ENCODE results near the gene CADM2. TPM values are rescaled to one million over a fixed set of nuclear protein-coding genes. Genes with fewer than 3 reads are reported as not detected.
"Not testable (repeated sequence)": the region's sequence is repeated elsewhere in the genome, so short reads cannot be mapped to it uniquely, and the experiment has no call there.

Gene CADM2
- total RNA-seq, 1 donor from 2014 or later, result 2.1 TPM

GRCh38 chr3:85890043-85890555 lies 931.3 kb downstream of the CADM2 start:
- no peak for DNase-seq (ENCODE audit: low read depth)

DNA sequence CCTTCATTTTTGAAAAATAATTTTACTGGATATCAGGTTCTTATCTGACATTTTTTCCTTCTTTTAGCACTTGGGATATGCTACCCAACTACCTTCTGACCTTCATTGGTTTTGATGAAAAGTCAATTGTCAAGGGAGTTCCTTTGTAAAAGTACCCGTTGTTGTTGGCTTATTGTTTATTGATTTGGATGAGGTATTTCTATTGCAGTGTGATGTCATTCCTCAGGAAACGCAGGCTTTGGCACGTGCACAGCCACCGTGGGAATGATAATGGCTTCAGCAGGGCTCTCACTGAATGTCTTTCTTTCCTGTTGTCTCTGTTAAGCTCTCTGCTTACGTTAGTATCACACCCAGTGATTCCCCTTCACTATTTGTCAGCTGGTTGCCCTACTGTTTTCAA lies 944.6 kb downstream of the CADM2 start:
- DNase-seq (ENCODE audit: low read depth), result no peak

DNA sequence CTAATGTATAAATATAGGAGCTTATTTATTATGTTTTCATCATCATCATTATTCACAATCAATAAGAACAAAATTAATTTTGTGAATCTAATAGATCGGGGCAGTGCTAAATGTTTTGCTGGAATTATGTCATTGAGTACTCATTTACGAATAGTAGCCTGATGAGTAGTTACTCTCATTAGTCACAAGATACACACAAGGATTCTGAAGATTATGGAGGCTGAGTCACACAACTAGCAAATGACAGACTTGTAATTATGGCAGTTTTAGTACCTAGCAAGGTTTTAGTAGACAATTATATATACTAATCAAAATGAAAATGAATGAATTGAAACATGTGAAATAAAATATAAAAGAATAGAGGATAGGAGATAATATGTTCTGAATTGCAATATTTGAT lies 954.2 kb downstream of the CADM2 start:
- DNase-seq (ENCODE audit: low read depth), result no peak

DNA sequence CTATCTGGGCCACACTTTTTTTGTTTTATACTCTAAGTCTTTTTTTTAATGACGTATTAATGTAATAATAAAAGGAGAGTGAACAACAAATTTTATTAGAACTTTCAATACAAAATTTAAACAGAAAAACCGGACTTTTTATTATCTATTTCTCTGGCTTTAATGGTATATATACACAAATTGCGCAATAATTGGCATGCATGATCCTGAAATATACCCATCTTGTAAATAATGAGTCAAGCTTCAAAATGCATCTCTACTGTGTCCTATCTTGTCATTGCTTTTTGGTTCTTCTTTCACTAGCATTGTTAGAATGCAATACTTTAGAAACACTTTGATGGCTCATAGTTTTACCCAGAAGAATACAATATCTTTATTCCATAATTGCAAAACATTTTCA lies 963.6 kb downstream of the CADM2 start:
- no peak for DNase-seq (ENCODE audit: low read depth)

- DNase-seq (ENCODE audit: low read depth), result no peak
Measured at GRCh38 chr3:85930718-85931117, 971.9 kb downstream of the CADM2 start.

- no peak for DNase-seq (ENCODE audit: low read depth)
Measured at GRCh38 chr3:85933326-85933725, 974.5 kb downstream of the CADM2 start.

DNA sequence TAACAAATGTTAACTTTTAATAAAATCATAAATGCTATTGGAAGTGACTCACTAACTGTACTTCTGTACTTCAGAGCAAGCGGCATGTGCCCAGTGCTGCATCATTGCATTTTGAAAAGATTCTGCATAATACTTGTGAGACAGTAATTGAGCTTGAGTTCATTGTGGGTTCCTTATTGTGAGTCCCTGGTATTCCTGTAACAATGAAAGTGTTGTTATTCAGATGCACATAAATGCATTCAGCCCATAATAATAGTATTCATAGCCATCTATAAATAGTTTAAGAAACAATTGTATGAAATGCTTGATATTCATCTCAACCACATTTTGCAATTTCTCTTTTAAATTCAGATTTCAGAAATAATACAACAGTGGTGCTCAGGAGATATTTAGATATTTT lies 976.4 kb downstream of the CADM2 start:
- DNase-seq (ENCODE audit: low read depth), result no peak

GRCh38 chr3:85939074-85939482 lies 980.3 kb downstream of the CADM2 start:
- DNase-seq (ENCODE audit: low read depth), result no peak

GRCh38 chr3:85950435-85950834 lies 991.6 kb downstream of the CADM2 start:
- DNase-seq (ENCODE audit: low read depth), result no peak

DNA sequence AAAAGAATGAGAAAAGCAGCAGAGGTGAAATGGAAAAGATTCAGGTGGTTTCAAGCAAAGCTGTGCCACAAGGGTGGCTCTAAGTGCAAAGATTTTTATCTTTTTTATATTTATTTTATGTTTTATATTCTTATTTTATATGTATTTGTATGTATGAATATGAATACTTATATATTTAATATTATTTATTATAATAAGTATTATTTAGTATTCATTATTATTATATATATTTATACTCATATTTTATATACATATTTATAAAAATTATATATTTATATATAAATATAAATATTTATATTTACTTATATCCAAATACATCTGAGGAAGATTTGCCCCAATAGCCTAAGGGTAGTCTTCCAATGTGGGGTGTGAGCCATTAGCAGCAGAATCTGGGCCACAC lies 1002.0 kb downstream of the CADM2 start:
- no peak for DNase-seq (ENCODE audit: low read depth)

DNA sequence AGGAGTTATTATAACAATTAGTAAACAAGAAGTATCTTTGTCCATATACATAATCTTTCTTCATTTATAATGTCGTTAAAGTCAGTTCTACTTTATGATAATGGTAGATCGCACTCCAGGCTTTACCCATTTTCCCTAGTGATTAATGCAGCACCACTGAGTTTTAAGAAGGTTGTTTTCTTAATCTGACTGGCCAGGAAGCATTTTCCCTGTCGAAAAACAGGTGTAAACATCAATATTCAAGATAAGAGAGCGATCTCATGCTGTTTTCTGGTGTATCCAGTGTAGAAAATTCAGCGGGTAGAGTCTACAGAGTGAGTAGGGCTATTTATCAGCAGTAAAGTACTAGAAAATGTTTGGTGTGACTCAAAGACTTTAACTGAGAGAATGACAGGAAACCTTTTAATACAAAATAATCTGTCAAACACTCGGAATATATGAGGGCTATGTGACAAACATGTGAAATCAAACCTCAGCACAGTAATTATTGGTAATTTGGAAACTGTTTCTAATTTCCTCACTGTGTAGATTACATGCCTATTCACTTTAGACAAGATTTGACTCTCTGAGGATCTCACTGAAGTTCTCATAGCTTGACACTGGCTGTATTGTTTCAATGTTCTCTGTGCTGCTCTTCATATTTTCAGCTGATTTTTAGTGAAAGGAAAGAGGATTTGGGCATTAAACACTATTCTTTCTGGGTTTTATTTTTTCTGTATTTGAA lies 1019.0 kb downstream of the CADM2 start:
- DNase-seq (ENCODE audit: low read depth), result no peak

- DNase-seq (ENCODE audit: low read depth), result no peak
Measured at GRCh38 chr3:85979034-85979433, 1020.2 kb downstream of the CADM2 start.

DNA sequence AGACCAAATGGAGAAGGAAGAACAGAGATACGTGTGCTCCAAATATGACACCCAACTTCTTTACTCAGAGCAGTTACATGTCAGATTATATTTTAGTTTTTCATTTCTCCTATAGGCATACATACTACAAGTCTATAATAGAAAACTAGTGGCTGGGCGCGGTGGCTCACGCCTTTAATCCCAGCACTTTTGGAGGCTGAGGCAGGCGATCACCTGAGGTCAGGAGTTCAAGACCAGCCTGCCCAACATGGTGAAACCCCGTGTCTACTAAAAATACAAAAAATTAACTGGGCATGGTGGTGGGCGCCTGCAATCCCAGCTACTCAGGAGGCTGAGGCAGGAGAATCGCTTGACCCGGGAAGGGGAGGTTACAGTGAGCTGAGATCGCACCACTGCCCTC lies 1030.8 kb downstream of the CADM2 start:
- DNase-seq (ENCODE audit: low read depth), result not testable (repeated sequence)

- DNase-seq (ENCODE audit: low read depth), result no peak
Measured at GRCh38 chr3:86029590-86029989, 1070.8 kb downstream of the CADM2 start.

DNA sequence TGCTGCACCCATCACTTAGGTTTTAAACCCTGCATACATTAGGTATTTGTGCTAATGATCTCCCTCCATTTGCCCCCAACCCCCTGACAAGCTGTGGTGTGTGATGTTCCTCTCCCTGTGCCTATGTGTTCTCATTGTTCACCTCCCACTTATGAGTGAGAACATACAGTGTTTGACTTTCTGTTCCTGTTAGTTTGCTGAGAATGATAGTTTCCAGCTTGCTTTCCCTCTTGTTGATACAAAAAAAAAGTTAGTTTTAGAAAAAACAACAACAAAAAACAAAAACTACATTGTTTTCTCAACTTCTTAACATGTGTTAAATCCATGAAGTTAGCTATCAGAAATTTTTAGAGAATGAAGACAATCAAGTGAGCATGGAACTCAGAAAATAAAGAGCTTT lies 1079.1 kb downstream of the CADM2 start:
- no peak for DNase-seq (ENCODE audit: low read depth)

- DNase-seq (ENCODE audit: low read depth), result no peak
Measured at GRCh38 chr3:86046436-86047136, 1087.8 kb downstream of the CADM2 start.

GRCh38 chr3:86047161-86047560 lies 1088.4 kb downstream of the CADM2 start:
- DNase-seq (ENCODE audit: low read depth), result no peak

DNA sequence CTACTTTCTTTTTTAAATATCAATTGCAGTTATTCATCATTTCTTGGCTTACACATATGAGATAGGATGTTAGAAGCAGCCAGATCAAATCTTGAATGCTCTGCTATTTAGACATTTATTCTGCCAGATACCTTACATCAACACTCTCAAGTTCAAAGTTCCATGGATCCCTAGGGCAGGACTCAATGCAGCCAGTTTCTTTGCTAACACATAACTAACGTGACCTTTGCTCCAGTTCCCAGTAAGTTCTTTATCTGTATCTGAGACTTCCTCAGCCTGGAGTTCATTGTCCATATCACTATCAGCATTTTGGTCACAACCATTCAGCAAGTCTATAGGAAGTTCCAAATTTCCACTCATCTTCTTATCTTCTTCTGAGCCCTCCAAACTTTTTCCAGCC lies 1092.3 kb downstream of the CADM2 start:
- DNase-seq (ENCODE audit: low read depth), result no peak

DNA sequence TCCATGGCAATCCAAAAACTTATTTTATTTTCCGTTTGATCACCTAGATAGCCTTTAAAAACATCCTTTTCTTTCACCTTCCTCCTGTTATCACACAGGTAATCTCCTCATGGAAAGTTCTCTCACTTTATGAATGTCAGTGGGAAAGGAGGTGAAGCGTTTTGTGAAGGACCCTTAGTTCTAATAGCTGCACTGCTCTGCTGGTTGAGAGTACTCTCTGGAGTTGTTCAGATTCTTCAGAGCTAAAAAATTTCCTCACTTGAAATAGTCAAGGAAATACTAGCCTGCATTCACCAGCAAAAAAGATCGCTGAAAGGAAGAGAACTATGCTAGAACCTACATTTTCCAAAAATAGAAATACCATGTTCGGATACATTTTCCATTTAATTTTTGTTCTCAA lies 1097.2 kb downstream of the CADM2 start:
- no peak for DNase-seq (ENCODE audit: low read depth)

GRCh38 chr3:86056962-86057361 lies 1098.2 kb downstream of the CADM2 start:
- DNase-seq (ENCODE audit: low read depth), result no peak

- no peak for DNase-seq (ENCODE audit: low read depth)
Measured at GRCh38 chr3:86073799-86074198, 1115.0 kb downstream of the CADM2 start.

GRCh38 chr3:86087160-86087871 lies 1128.5 kb downstream of the CADM2 start:
- no peak for DNase-seq (ENCODE audit: low read depth)
